CD14-positive monocyte (primary cell): ENCODE measurements around the gene POLR2F. TPM values are rescaled to one million over a fixed set of nuclear protein-coding genes. Genes with fewer than 3 reads are reported as not detected.

ENCODE experiments used
- DNase-seq, 3 donors: peaks; one replicate each; pipeline ENCODE4 v3.0.0-alpha.2; 2011 to 2022
- H2AFZ ChIP-seq: 2 replicates; pipeline ENCODE4 v1.6.0; 2012; ENCODE audit warnings: mild to moderate bottlenecking, low read depth, low read length, inconsistent platforms; ENCODE audit not compliant: insufficient read depth, poor library complexity, severe bottlenecking
- H3K27ac ChIP-seq, 2 donors: 1 replicate in 1 of 2; 2 replicates in 1 of 2; pipeline ENCODE4 v1.5.1; 2012 to 2013; ENCODE audit warnings: low read length in 2 of 2, control low read depth in 1 of 2, inconsistent platforms in 1 of 2, low read depth in 1 of 2, mild to moderate bottlenecking in 1 of 2
- H3K27me3 ChIP-seq, 2 donors: one replicate each; pipeline versions ENCODE4 v1.6.0 to v1.6.1; 2011 to 2013; ENCODE audit warnings: low read length in 2 of 2; ENCODE audit not compliant: control insufficient read depth in 2 of 2, insufficient read depth in 2 of 2
- H3K36me3 ChIP-seq, 2 donors: replicated peaks in 1 of 2; 1 replicate in 1 of 2; 2 replicates in 1 of 2; pipeline versions ENCODE4 v1.5.1 to v1.6.1; 2012 to 2013; ENCODE audit warnings: low read length in 2 of 2, control low read depth in 1 of 2, inconsistent platforms in 1 of 2, mild to moderate bottlenecking in 1 of 2; ENCODE audit not compliant: insufficient read depth in 2 of 2, control insufficient read depth in 1 of 2
- H3K4me1 ChIP-seq, 2 donors: 1 replicate in 1 of 2; 2 replicates in 1 of 2; pipeline versions ENCODE4 v1.5.1 to v1.6.1; 2012 to 2013; ENCODE audit warnings: low read length in 2 of 2, control low read depth in 1 of 2, inconsistent platforms in 1 of 2, mild to moderate bottlenecking in 1 of 2, moderate library complexity in 1 of 2; ENCODE audit not compliant: insufficient read depth in 2 of 2, control insufficient read depth in 1 of 2
- H3K4me2 ChIP-seq: replicated peaks from 2 replicates; pipeline ENCODE3; 2012; ENCODE audit warnings: low read length, moderate library complexity, mild to moderate bottlenecking; ENCODE audit not compliant: poor library complexity, severe bottlenecking; ENCODE audit errors: extremely low read depth
- H3K4me3 ChIP-seq, 3 experiments: fragments of 200-600 bp in 1 of 3; sonication (generic) in 1 of 3; replicated peaks in 1 of 3; 1 replicate in 2 of 3; 2 replicates in 1 of 3; pipeline ENCODE4 v1.5.1; 2011 to 2013; ENCODE audit warnings: low read length in 3 of 3, mild to moderate bottlenecking in 3 of 3, control low read depth in 2 of 3, low read depth in 2 of 3, inconsistent platforms in 1 of 3, moderate library complexity in 1 of 3
- H3K79me2 ChIP-seq: 2 replicates; pipeline ENCODE4 v1.6.0; 2012; ENCODE audit warnings: mild to moderate bottlenecking, control low read depth, inconsistent platforms, low read length, moderate library complexity; ENCODE audit not compliant: insufficient read depth
- H3K9ac ChIP-seq: 2 replicates; pipeline ENCODE4 v1.6.0; 2017; ENCODE audit warnings: low read length, mild to moderate bottlenecking; ENCODE audit not compliant: insufficient read depth, poor library complexity, severe bottlenecking
- H3K9me3 ChIP-seq, 2 donors: replicated peaks in 1 of 2; 1 replicate in 1 of 2; 2 replicates in 1 of 2; pipeline versions ENCODE4 v1.5.1 to v1.6.1; 2012 to 2013; ENCODE audit warnings: low read length in 2 of 2, control low read depth in 1 of 2; ENCODE audit not compliant: control insufficient read depth in 1 of 2, insufficient read depth in 1 of 2
- H4K20me1 ChIP-seq: 2 replicates; pipeline ENCODE4 v1.6.0; 2012; ENCODE audit warnings: mild to moderate bottlenecking, low read length, control low read depth, moderate library complexity; ENCODE audit not compliant: insufficient read depth
- H3K27ac Mint-ChIP-seq, 7 donors: one replicate each; pipeline ENCODE4 v1.8.0; 2020; ENCODE audit warnings: mild to moderate bottlenecking in 7 of 7, mixed read lengths in 7 of 7, moderate library complexity in 6 of 7, inconsistent platforms in 2 of 7
- H3K27me3 Mint-ChIP-seq, 3 donors: one replicate each; pipeline ENCODE4 v1.8.0; 2021 to 2022; ENCODE audit warnings: low read depth in 3 of 3, mild to moderate bottlenecking in 3 of 3, mixed read lengths in 3 of 3, moderate library complexity in 3 of 3, inconsistent platforms in 1 of 3
- H3K36me3 Mint-ChIP-seq, 2 donors: one replicate each; pipeline ENCODE4 v1.8.0; 2020; ENCODE audit warnings: mixed read lengths in 2 of 2, inconsistent platforms in 1 of 2, mild to moderate bottlenecking in 1 of 2
- H3K4me1 Mint-ChIP-seq: one replicate; pipeline ENCODE4 v1.8.0; 2020; ENCODE audit warnings: mild to moderate bottlenecking, mixed read lengths
- H3K4me3 Mint-ChIP-seq, 2 donors: one replicate each; pipeline ENCODE4 v1.8.0; 2020; ENCODE audit warnings: mild to moderate bottlenecking in 2 of 2, mixed read lengths in 2 of 2, moderate library complexity in 1 of 2
- H3K9me3 Mint-ChIP-seq, 7 donors: one replicate each; pipeline ENCODE4 v1.8.0; 2020 to 2022; ENCODE audit warnings: mixed read lengths in 7 of 7, mild to moderate bottlenecking in 6 of 7, moderate library complexity in 6 of 7, inconsistent platforms in 2 of 7
- CTCF ChIP-seq: fragments of 200-600 bp; IDR thresholded peaks from one replicate; pipeline ENCODE4 v1.8.0; 2022; ENCODE audit warnings: antibody characterized with exemption, mild to moderate bottlenecking
- WGBS: methylation state at CpG from one replicate; pipeline ENCODE4 v1.1.5; 2013; ENCODE audit warnings: missing lambda C conversion rate; ENCODE audit not compliant: insufficient coverage; 5-methylcytosine and 5-hydroxymethylcytosine counted together
- intact Hi-C, 2 donors: fragments of 100-400 bp; cut with micrococcal nuclease; formaldehyde crosslinking; loops; one replicate each; pipeline versions ENCODE4 v1.15.0 to v1.15.1; 2023
- polyA plus RNA-seq, 3 donors: library from polyadenylated mRNA; depleted of rRNA in 1 of 3; unstranded in 2 of 3; stranded (reverse) in 1 of 3; fragments of 300-500 nt in 2 of 3; fragments of >200 nt in 1 of 3; fragmentation: Illumina TruSeq in 2 of 3; gene quantifications; 1 replicate in 2 of 3; 2 replicates in 1 of 3; pipeline ENCODE4 v1.2.3, GENCODE V29; 2012 to 2021

The POLR2F gene
- polyA plus RNA-seq, 3 donors = 45.4 to 182 (median 143) TPM

- WGBS = 94% methylated on average over 6 of the region's 7 CpGs
- Histone ChIP-seq H3K4me2 (no peak overlapping the region), H2AFZ (no peak overlapping the region), H4K20me1 (peaks cover 5% of the 10 kb centered on the region), H3K4me1 (peaks cover 13 to 23% of the 10 kb centered on the region in 2 donors), H3K79me2 (no peaks in the 10 kb centered on the region), H3K36me3 (peaks cover 0 to 6% of the 10 kb centered on the region in 2 donors), H3K27ac (no peak overlapping the region), H3K27me3 (no peaks in the 10 kb centered on the region), H3K9me3 (no peaks in the 10 kb centered on the region), H3K4me3 (no peak overlapping the region), H3K9ac (no peak overlapping the region)
- Mint-ChIP-seq H3K4me3 (no peak overlapping the region), H3K27me3 (peaks cover 3 to 10% (median 9%) of the 10 kb centered on the region in 3 donors), H3K4me1 (peaks cover 26% of the 10 kb centered on the region), H3K27ac (peak overlapping the region in 1 of 7 donors; percentile 41), H3K9me3 (no peaks in the 10 kb centered on the region), H3K36me3 (peaks cover 10 to 21% of the 10 kb centered on the region in 2 donors)
- no peak for DNase-seq
- TF ChIP-seq CTCF = no peak
- intact Hi-C loops = loop anchor here in 1 of 2 donors (5.0 kb wide), 1 partner anchor 43 kb away; the partner anchor contains the start of genes C22orf23 and POLR2F
Observed at GRCh38 chr22:37909766-37910165, 43.7 kb upstream of the POLR2F start.

- DNase-seq = no peak
- H3K4me2 ChIP-seq = no peak overlapping the region
- H3K4me3 ChIP-seq = no peak overlapping the region
- peaks cover 3 to 7% of the 10 kb centered on the region in 2 donors for H3K36me3 ChIP-seq
- peaks cover 5% of the 10 kb centered on the region for H4K20me1 ChIP-seq
- no peaks in the 10 kb centered on the region for H3K9me3 ChIP-seq
- 95% methylated on average over 13 of the region's 15 CpGs for WGBS
- Mint-ChIP-seq H3K9me3 (no peaks in the 10 kb centered on the region), H3K27ac (no peak overlapping the region), H3K27me3 (peaks cover 0 to 4% (median 2%) of the 10 kb centered on the region in 3 donors), H3K36me3 (peaks cover 17 to 24% of the 10 kb centered on the region in 2 donors), H3K4me1 (peaks cover 16% of the 10 kb centered on the region), H3K4me3 (no peak overlapping the region)
- H3K27ac ChIP-seq = no peak overlapping the region
- no peak overlapping the region for H2AFZ ChIP-seq
- TF ChIP-seq CTCF = no peak
- H3K4me1 ChIP-seq = peaks cover 8 to 14% of the 10 kb centered on the region in 2 donors
- intact Hi-C loops = no loop called here
- H3K27me3 ChIP-seq = no peaks in the 10 kb centered on the region
- no peaks in the 10 kb centered on the region for H3K79me2 ChIP-seq
- no peak overlapping the region for H3K9ac ChIP-seq
Observed at GRCh38 chr22:37910890-37911672, 42.4 kb upstream of the POLR2F start.
